ENCODE data around the gene MUC21. TPM values are rescaled to one million over a fixed set of nuclear protein-coding genes. Genes with fewer than 3 reads are reported as not detected.

The MUC21 gene
- total and polyA plus RNA-seq, 9 of the 15 experiments (the other 6 are each of a cell fraction or from before 2014, with no cell fraction given), result not detected

DNA sequence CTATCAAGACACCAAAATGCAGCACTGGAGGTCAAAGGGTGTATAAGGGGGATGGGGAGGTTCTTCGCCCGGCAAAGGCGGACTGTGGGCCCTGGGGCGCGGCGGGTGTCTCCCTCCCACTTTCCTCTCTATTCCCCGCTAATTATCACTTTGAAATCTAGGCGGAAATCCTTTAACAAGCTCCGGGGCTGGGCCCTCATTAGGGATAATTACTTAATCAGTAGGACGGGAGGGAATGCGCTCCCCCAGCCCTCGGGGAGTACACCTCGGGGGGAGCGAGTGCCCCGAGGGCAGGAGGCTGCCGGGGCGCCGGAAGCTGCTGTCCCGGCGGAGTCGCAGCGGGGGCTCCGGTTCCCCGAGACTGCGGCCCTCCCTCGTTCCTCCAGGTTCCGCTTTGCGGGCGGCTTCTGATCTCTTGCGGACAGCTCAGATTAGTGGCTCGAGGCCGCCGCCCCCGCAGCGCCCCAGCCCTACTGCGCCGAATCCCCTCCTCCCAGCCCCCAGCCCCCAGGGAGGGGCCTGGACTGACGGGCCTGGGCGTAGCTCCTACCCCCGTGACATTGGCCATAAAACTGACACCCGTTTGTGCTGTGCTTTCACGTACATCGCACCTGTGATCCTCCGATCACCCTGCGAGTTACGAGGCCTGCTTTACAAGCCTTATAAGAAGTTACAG is 28.0 kb upstream of the MUC21 start (continued):
- TF ChIP-seq, protein P1, sequence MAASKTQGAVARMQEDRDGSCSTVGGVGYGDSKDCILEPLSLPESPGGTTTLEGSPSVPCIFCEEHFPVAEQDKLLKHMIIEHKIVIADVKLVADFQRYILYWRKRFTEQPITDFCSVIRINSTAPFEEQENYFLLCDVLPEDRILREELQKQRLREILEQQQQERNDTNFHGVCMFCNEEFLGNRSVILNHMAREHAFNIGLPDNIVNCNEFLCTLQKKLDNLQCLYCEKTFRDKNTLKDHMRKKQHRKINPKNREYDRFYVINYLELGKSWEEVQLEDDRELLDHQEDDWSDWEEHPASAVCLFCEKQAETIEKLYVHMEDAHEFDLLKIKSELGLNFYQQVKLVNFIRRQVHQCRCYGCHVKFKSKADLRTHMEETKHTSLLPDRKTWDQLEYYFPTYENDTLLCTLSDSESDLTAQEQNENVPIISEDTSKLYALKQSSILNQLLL (CRISPR knock-in tag; IDR thresholded peaks at IDR 0.05; ENCODE audit: borderline replicate concordance), result no peak
- TF ChIP-seq ZEB2 (IDR thresholded peaks at IDR 0.05) (peak; percentile 95), SMAD3 (CRISPR knock-in tag; conservative IDR thresholded peaks at IDR 0.05) (no peak), GATAD2A (IDR thresholded peaks at IDR 0.05) (no peak), ZFP30 (CRISPR knock-in tag; IDR thresholded peaks at IDR 0.05; ENCODE audit: borderline replicate concordance) (no peak), FOXP1 (CRISPR knock-in tag; IDR thresholded peaks at IDR 0.05) (no peak), NONO (IDR thresholded peaks at IDR 0.05; ENCODE audit: low read depth in 2 of 2, low read length in 1 of 2) (peak in 1 of 2 experiments; percentile 86; a peak in 2 of 4 replicates), ATF7 (IDR thresholded peaks at IDR 0.05) (peak; percentile 86), TSC22D4 (tag; IDR thresholded peaks at IDR 0.05) (no peak)
- TF ChIP-seq, protein P2, sequence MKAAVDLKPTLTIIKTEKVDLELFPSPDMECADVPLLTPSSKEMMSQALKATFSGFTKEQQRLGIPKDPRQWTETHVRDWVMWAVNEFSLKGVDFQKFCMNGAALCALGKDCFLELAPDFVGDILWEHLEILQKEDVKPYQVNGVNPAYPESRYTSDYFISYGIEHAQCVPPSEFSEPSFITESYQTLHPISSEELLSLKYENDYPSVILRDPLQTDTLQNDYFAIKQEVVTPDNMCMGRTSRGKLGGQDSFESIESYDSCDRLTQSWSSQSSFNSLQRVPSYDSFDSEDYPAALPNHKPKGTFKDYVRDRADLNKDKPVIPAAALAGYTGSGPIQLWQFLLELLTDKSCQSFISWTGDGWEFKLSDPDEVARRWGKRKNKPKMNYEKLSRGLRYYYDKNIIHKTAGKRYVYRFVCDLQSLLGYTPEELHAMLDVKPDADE (conservative IDR thresholded peaks at IDR 0.05; ENCODE audit: control insufficient read depth, low read depth, low read length), result 0 out of 2 replicates have a peak, but pooled peaks have one; percentile 37
- TF ChIP-seq, protein P3, sequence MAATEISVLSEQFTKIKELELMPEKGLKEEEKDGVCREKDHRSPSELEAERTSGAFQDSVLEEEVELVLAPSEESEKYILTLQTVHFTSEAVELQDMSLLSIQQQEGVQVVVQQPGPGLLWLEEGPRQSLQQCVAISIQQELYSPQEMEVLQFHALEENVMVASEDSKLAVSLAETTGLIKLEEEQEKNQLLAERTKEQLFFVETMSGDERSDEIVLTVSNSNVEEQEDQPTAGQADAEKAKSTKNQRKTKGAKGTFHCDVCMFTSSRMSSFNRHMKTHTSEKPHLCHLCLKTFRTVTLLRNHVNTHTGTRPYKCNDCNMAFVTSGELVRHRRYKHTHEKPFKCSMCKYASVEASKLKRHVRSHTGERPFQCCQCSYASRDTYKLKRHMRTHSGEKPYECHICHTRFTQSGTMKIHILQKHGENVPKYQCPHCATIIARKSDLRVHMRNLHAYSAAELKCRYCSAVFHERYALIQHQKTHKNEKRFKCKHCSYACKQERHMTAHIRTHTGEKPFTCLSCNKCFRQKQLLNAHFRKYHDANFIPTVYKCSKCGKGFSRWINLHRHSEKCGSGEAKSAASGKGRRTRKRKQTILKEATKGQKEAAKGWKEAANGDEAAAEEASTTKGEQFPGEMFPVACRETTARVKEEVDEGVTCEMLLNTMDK (IDR thresholded peaks at IDR 0.05; ENCODE audit: borderline replicate concordance, insufficient read depth, low read depth, low read length, poor library complexity, severe bottlenecking), result no peak
- TF ChIP-seq, protein P4, sequence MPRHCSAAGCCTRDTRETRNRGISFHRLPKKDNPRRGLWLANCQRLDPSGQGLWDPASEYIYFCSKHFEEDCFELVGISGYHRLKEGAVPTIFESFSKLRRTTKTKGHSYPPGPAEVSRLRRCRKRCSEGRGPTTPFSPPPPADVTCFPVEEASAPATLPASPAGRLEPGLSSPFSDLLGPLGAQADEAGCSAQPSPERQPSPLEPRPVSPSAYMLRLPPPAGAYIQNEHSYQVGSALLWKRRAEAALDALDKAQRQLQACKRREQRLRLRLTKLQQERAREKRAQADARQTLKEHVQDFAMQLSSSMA (CRISPR knock-in tag; IDR thresholded peaks at IDR 0.05), result no peak
- TF ChIP-seq, protein P5, sequence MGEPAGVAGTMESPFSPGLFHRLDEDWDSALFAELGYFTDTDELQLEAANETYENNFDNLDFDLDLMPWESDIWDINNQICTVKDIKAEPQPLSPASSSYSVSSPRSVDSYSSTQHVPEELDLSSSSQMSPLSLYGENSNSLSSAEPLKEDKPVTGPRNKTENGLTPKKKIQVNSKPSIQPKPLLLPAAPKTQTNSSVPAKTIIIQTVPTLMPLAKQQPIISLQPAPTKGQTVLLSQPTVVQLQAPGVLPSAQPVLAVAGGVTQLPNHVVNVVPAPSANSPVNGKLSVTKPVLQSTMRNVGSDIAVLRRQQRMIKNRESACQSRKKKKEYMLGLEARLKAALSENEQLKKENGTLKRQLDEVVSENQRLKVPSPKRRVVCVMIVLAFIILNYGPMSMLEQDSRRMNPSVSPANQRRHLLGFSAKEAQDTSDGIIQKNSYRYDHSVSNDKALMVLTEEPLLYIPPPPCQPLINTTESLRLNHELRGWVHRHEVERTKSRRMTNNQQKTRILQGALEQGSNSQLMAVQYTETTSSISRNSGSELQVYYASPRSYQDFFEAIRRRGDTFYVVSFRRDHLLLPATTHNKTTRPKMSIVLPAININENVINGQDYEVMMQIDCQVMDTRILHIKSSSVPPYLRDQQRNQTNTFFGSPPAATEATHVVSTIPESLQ (CRISPR knock-in tag; IDR thresholded peaks at IDR 0.05), result 0 out of 2 replicates have a peak, but pooled peaks have one; percentile 41
